ENCODE data around the gene MAPK8.

GRCh38 chr10:48361176-48361575, 54.7 kb downstream of the MAPK8 start:
- no peak for TF ChIP-seq MYC (IDR thresholded peaks at IDR 0.05; ENCODE audit: low read depth, low read length)
- TF ChIP-seq CTCF (IDR thresholded peaks at IDR 0.05; ENCODE audit: low read depth, low read length): no peak
